Measurements from ENCODE around the gene ATAD3C. TPM values are rescaled to one million over a fixed set of nuclear protein-coding genes. Genes with fewer than 3 reads are reported as not detected.

The ATAD3C gene
- total and polyA plus RNA-seq, 8 donors, result 0.25 to 5.2 (median 1.1) TPM; not detected in 2

DNA sequence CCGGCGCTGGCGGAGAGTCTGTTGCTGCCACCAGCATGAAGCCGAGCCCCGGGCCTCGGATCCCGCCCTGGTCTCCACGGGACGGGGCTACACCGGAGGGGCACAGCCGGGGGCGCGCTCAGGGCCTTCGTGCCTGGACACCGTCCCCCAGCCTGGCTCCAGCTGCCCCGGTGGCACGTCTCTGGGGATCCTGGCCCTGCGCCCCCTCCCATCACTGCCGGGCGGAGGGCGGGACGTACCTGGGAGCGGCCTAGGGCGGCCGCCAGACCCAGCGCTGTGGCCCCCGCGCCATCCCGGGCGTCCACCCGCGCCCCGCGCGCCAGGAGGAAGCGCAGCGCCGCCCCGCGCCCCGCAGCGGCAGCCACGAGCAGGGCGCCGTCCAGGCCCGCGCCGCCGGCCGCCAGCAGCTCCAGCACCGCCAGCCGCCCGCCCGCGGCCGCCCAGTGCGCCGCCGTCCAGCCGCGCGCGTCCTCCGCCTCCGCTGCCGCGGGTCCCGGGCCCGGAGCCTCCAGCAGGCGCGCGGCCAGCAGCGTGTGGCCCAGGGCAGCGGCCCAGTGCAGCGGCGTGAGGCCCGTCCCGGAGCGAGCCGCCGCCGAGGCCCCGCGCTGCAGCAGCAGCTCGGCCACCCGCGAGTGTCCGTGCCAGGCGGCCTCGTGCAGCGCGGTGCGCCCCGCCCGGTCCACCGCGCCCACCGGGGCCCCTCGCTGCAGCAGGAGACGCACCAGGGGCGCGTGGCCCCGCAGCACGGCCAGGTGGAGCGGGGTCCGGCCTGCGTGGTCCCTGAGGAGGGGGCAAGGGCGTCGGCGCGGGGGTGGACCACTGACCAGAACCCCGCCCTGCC is 29.5 kb upstream of the ATAD3C start:
- no peaks in the 10 kb centered on the region for H3K9me3 ChIP-seq
- intact Hi-C loops (cut with DNase I; ENCODE audit: low total_unique reads), result no loop called here
- H3K27me3 ChIP-seq, result peaks cover 0 to 13% (median 0%) of the 10 kb centered on the region in 3 donors
- H3K4me1 ChIP-seq, result peaks cover 15 to 46% (median 33%) of the 10 kb centered on the region in 4 donors
- TF ChIP-seq POLR2A (IDR thresholded peaks at IDR 0.05) (no peak), EP300 (IDR thresholded peaks at IDR 0.05) (no peak), POLR2AphosphoS5 (IDR thresholded peaks at IDR 0.05) (no peak)
- TF ChIP-seq, protein P1, sequence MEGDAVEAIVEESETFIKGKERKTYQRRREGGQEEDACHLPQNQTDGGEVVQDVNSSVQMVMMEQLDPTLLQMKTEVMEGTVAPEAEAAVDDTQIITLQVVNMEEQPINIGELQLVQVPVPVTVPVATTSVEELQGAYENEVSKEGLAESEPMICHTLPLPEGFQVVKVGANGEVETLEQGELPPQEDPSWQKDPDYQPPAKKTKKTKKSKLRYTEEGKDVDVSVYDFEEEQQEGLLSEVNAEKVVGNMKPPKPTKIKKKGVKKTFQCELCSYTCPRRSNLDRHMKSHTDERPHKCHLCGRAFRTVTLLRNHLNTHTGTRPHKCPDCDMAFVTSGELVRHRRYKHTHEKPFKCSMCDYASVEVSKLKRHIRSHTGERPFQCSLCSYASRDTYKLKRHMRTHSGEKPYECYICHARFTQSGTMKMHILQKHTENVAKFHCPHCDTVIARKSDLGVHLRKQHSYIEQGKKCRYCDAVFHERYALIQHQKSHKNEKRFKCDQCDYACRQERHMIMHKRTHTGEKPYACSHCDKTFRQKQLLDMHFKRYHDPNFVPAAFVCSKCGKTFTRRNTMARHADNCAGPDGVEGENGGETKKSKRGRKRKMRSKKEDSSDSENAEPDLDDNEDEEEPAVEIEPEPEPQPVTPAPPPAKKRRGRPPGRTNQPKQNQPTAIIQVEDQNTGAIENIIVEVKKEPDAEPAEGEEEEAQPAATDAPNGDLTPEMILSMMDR (IDR thresholded peaks at IDR 0.05), result peak in 1 of 7 experiments; percentile 13
- H3K27ac ChIP-seq, result peak overlapping the region; percentile 30 to 87 (median 75)
- peak overlapping the region; percentile 42 to 51 (median 50) for H3K4me3 ChIP-seq
- WGBS, 5 donors, result 5 to 18% (median 7%) methylated on average over 31 to 112 of the region's 112 CpGs
- peak in 1 of 2 donors; percentile 74 for DNase-seq
- no peaks in the 10 kb centered on the region for H3K36me3 ChIP-seq

DNA sequence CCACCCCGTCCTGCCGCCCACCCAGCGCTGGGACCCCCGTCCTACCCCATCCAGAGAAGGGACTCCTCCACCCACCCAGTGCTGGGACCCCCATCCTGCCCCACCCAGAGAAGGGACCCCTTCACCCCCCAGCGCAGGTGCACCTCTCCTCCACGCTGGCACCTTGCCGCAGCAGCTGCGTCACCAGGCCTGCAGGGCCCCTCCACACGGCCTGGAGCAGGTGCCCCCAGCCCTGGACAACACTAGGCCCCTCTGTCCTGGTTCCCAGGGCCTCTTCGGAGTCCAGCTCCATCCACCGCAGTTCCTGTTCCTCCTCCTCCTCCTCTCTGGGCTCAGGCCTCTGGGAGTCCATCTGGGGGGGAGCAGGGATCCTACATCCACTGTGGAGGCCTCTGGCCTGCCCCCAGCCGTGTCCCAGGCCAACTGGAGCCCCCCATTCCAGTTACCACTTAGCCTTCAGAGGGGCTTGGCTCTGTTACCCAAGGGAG is 28.8 kb upstream of the ATAD3C start:
- Histone ChIP-seq H3K9me3 (no peaks in the 10 kb centered on the region), H3K27ac (peak overlapping the region in 4 of 5 donors; percentile 6 to 87 (median 68)), H3K27me3 (peaks cover 0 to 17% (median 0%) of the 10 kb centered on the region in 3 donors), H3K36me3 (no peaks in the 10 kb centered on the region), H3K4me3 (peak overlapping the region; percentile 39 to 51 (median 50)), H3K4me1 (peaks cover 15 to 46% (median 33%) of the 10 kb centered on the region in 4 donors)
- TF ChIP-seq POLR2AphosphoS5 (IDR thresholded peaks at IDR 0.05) (no peak), POLR2A (IDR thresholded peaks at IDR 0.05) (no peak), EP300 (IDR thresholded peaks at IDR 0.05) (no peak)
- TF ChIP-seq, protein P1 (IDR thresholded peaks at IDR 0.05), result no peak
- intact Hi-C loops (cut with DNase I; ENCODE audit: low total_unique reads), result no loop called here
- DNase-seq, result peak in 1 of 2 donors; percentile 33
- WGBS, 5 donors, result 35 to 62% (median 47%) methylated on average over 3 to 12 of the region's 12 CpGs

DNA sequence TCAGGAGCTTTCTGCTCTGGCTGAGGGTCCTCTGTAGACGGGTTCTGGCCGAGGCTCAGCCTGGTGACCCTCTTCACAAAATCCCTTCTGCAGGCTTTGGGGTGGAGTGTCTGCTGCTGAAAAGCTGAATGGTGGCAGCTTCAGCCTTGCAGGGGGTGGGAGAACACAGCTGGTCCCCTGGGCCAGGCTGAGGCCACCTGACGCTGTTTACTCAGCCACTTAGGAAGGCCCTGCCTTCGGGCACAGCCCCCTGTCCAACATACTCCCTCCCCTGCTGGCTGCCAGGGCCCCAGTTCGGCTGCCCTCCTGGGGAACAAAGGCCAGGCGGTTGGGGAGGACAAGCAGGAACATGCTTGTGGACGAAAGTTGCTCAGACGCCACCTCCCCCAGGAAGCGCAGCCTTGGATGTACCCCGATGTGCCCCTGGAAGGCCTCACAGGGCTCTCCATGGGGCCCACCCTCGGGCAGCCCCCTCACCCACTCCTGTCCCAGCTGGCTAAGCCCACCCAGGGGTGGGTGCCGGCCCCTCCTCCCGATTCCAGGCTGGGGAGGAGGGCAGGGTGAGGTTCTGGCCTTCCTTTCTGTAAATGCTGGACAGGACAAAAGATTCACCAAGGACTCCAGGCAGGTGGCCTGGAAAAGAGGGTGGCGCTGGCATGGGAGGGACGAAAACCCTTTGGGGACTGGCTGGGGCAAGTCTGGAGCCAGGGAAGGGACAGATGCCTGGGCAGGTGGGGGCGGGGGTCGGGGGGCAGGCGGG is 28.2 kb upstream of the ATAD3C start, which contains the start of gene ANKRD65:
Gene ANKRD65, minus strand, starts transcription at position 130 of the 760 bp plus-strand sequence. CDS start 271 bp downstream, outside the sequence.
- intact Hi-C loops (cut with DNase I; ENCODE audit: low total_unique reads), result no loop called here
- TF ChIP-seq POLR2AphosphoS5 (IDR thresholded peaks at IDR 0.05) (no peak), POLR2A (IDR thresholded peaks at IDR 0.05) (no peak), EP300 (IDR thresholded peaks at IDR 0.05) (no peak)
- TF ChIP-seq, protein P1 (IDR thresholded peaks at IDR 0.05), result no peak
- H3K36me3 ChIP-seq, result no peaks in the 10 kb centered on the region
- H3K9me3 ChIP-seq, result no peaks in the 10 kb centered on the region
- peak in 1 of 2 donors; percentile 72 for DNase-seq
- H3K27me3 ChIP-seq, result peaks cover 0 to 23% (median 0%) of the 10 kb centered on the region in 3 donors
- peaks cover 15 to 46% (median 35%) of the 10 kb centered on the region in 4 donors for H3K4me1 ChIP-seq
- peak within 1 kb of the TSS; percentile 39 to 51 (median 50) for H3K4me3 ChIP-seq
- H3K27ac ChIP-seq, result peak within 1 kb of the TSS; percentile 26 to 87 (median 55)
- 58 to 71% (median 66%) methylated on average over 11 to 18 of the region's 18 CpGs for WGBS, 5 donors
